ENCODE data around the gene MARK2.

DNA sequence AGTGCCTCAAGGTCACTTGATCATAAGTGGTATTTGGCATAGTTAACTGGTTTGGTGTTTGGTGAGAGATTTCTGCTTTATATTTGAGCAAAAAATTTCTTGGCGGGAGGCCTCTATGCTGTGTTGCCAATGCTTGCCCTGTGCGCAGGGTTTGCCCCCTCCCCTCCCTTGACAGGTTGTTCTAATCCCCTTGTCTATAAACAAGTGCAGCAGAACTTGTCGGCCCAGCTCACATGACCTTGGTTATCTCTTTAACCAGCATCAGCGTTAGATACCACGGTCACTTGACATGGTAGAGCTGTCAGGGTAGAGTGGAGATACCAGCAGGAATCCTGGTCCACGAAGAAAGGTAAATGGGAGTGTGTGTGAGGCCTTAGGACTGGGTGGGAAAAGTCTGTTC, 35.6 kb downstream of the MARK2 start:
- TF ChIP-seq CTCF (optimal IDR thresholded peaks at IDR 0.05 in 1 of 3, IDR thresholded peaks at IDR 0.05 in 1 of 3, conservative IDR thresholded peaks at IDR 0.05 in 1 of 3; ENCODE audit: extremely low read depth in 1 of 3, insufficient read depth in 2 of 3, low read length in 3 of 3) (no peak), EZH2 (IDR thresholded peaks at IDR 0.05; ENCODE audit: low read length) (no peak)

All from keratinocyte (primary cell).